Esophagus muscularis mucosa (tissue), 3 donors: ENCODE measurements around the gene GVQW3.

Source experiments
- EP300 ChIP-seq: sonication (generic); formaldehyde crosslinking; IDR thresholded peaks from one replicate; pipeline ENCODE4 v1.6.1; 2017; ENCODE audit warnings: antibody characterized with exemption
- TF ChIP-seq, protein P1 (sequence below), 3 experiments: fragments of 200-600 bp in 2 of 3; fragments of 450-650 bp in 1 of 3; sonication (generic) in 2 of 3; IDR thresholded peaks; one replicate each; pipeline ENCODE4 v1.5.1; 2017 to 2019; ENCODE audit warnings: antibody characterized with exemption in 3 of 3, mild to moderate bottlenecking in 2 of 3, moderate library complexity in 1 of 3

DNA sequence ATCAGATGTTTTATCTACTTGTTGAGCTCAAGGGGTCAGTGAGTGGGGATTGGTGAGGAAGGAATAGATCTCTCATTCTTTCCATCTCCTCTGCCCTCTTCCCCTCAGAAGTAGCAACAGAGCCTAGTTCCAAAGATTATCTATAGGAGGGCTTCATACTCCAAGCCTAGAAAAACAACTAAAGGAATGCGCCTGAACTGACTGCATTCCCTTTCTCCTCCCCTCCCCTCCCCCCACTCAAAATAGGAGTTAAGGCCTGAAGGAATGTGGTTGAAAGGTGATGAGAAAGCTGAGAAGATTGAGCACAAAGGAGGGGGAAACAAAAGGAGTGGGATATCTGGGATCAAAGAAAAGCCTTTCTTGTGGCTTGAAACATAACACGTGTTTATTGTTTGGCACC is 74.2 kb downstream of the GVQW3 start:
- TF ChIP-seq, protein P1, sequence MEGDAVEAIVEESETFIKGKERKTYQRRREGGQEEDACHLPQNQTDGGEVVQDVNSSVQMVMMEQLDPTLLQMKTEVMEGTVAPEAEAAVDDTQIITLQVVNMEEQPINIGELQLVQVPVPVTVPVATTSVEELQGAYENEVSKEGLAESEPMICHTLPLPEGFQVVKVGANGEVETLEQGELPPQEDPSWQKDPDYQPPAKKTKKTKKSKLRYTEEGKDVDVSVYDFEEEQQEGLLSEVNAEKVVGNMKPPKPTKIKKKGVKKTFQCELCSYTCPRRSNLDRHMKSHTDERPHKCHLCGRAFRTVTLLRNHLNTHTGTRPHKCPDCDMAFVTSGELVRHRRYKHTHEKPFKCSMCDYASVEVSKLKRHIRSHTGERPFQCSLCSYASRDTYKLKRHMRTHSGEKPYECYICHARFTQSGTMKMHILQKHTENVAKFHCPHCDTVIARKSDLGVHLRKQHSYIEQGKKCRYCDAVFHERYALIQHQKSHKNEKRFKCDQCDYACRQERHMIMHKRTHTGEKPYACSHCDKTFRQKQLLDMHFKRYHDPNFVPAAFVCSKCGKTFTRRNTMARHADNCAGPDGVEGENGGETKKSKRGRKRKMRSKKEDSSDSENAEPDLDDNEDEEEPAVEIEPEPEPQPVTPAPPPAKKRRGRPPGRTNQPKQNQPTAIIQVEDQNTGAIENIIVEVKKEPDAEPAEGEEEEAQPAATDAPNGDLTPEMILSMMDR (IDR thresholded peaks at IDR 0.05) = no peak
- no peak for TF ChIP-seq EP300
